Stimulated activated CD4-positive, alpha-beta T cell treated with anti-CD3 and anti-CD28 coated beads, Interleukin-15, amount 100 ng/mL, for 1 hour (primary cell): ENCODE data around the gene PPM1H.
"Not testable (repeated sequence)": the region's sequence is repeated elsewhere in the genome, so short reads cannot be mapped to it uniquely, and the experiment has no call there.

Source experiments
- DNase-seq, 2 donors: peaks; one replicate each; pipeline ENCODE4 v3.0.0-alpha.2; 2020; ENCODE audit warnings: low read depth in 1 of 2, low spot score in 1 of 2

PPM1H gene

GRCh38 chr12:62947364-62947763 lies 12.4 kb upstream of the PPM1H start:
- no peak for DNase-seq

- DNase-seq, result no peak
Measured at GRCh38 chr12:62943779-62944395, 8.9 kb upstream of the PPM1H start.

GRCh38 chr12:62942316-62942715 lies 7.4 kb upstream of the PPM1H start:
- not testable (repeated sequence) for DNase-seq

DNA sequence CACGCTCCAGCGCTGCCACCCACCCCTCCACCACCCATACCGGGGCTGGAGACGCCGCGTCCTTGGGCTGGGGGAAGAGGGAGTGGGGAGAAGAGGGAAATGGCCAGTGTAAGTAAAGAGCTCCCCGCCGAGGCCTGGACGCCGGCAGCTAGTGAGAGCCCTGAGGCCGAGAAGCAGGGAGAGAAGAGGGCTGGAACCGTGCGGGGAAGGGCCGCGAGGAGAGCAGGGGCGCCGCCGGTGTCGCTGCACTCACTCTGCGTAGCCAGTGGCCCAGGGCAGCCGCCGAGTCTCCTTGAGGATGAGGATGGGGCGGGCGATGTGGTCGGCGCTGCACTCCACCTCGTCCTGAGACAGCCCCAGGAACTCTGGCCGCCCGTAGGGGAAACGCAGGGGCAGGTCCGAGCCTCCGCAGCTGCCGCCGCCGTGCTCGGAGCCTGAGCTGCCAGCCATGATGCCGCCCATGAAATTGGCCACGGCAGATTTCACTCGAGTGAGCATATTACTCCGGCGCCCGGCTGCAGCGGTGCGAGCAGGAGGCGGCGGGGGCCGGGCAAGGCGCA lies 631 bp downstream of the PPM1H start:
- DNase-seq, result no peak

DNA sequence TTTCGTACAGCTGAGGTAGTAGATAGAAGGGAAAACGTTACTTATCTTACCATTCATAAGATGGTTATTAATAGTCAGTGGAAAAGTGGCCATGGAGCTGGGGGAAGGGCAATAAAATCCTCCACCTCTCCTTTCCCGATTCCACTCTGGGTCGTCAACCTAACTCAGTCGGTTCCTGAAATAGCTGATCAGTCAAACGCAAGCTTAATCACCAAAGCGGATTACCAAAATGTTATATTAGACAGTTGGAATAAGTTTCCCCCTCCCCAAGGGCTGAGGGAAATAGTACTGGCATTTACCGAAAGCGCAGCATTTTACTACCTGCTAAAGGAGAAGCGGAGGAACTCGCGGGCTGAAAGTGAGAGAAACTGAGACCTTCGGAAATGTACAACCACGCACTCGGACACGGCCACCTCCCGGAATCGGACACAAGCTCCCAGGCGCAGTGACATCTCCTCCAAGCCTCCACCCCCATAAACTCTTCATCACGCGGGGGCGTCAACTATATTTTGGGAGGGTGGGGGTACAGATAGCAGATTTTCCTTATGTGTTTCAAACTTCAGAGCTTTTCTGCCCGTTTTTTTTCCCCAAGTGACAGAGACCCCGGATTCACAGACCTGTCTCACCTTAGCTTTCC lies 1.2 kb downstream of the PPM1H start:
- no peak for DNase-seq

DNA sequence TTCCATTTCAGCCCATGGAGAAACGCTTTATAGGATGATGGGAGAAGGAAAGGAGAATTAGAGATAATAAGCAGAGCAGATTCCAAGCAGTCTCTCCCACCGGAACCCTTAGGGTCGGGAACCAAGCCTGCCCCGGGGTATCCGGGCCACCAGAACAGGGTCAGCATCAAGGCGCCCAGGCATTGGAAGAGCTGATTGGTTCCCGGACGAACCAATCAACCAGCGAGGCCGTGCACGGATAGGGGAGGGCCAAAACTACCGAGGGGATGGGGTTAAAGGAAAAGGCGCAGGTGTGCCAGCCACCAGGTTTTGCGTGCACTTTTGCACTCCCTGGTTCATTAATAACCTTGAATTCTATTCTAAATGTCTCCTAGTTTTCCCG lies 1.7 kb downstream of the PPM1H start:
- DNase-seq, result no peak

GRCh38 chr12:62931477-62931876 lies 3.5 kb downstream of the PPM1H start:
- no peak for DNase-seq

- DNase-seq, result no peak
Measured at GRCh38 chr12:62930546-62931425, 4.2 kb downstream of the PPM1H start.

DNA sequence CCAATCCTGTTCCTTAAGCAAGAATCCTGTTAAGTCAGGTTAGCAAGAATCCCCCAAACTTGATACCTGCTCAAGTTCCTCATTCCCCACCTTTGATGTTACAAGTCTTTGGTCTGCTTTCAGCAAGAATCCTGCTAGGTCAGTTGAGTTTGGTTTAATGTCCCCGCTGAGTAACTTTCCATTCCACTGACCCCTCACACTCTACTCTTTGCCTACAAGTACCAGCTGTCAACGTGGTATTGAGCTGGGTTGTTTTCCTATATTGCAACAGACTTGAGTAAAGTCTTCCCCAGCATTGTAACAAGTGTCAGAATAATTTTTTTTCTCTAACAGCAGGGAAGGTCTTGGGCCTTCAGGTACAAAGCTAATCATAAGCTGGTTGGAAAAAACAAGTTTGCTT lies 6.3 kb downstream of the PPM1H start:
- no peak for DNase-seq

DNA sequence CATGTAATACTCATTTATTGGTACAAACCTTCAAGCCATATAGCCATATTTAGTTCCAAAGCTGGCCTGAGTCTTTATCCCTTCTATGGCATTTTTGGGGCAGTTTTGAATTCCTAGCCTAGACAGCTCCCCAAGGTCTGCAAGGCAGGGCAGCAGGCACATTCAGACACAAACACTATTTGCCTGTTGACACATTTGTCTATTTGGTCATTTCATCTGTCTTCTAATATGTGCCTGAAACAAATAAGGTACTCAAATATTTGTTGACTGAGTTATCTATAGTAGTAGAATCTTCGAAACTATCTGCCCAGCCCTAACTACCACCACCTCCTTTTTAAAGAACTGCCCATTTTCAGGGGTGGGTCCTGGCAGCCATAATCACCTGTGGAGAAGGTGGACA lies 9.3 kb downstream of the PPM1H start:
- no peak for DNase-seq

DNA sequence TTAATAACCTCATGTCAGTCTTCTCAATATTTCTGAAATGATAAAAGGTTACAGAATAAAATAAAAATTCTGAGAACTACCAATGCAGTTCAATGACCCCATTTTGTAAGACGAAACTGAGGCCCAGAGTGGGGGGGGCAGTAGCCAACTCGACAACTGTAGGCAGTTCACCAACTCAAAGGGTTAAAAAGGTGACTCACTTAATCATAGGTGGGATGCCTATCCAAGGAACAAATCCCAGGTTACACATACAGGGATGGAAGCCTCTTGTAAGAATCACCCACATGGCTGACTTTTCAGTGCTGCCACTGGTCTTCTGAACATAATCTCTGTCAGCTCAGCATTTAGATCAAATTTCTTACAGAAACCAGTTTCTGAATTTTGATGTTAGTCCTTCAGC lies 10.9 kb downstream of the PPM1H start:
- no peak for DNase-seq

GRCh38 chr12:62922539-62922938 lies 12.4 kb downstream of the PPM1H start:
- DNase-seq, result no peak

GRCh38 chr12:62919838-62920237 lies 15.1 kb downstream of the PPM1H start:
- DNase-seq, result no peak

- DNase-seq, result no peak
Measured at GRCh38 chr12:62917926-62918325, 17.0 kb downstream of the PPM1H start.

DNA sequence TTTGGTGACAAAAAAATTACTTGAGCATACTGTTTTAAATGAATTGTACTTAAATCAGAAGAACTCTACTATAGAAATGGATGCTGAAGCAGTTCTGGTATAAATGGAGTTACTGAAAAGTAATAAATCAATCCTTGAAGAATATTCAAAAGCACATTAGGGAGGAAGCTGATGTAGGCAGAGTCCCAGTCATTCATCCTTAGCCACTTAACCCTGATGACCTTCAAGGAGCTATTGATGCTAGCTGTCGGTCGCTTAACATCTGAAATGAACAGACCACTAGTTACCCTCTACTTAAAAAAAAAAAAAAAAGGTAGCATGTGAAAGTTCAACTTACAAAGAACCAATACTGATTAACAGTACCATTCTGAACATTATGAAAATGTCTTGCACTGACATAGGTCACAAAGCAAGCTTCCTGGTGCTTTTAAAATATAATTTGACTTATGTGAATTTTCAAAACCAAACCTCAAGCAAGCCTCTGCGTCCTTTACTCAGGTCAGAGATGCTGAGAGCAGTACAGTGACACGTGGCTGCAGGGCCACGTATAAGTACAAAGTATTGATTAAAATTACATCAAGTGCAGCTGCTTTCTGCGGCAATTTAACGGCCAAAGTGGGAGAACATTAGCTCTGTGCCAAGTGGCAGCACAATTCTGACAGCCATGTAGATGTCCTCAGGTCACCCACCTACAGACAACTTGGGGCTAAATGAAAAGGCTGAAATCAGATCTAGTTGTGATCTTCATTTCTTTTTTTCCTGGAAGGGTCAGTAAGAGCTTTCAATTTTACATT lies 18.1 kb downstream of the PPM1H start:
- DNase-seq, result no peak

- DNase-seq, result no peak
Measured at GRCh38 chr12:62915204-62915529, 19.8 kb downstream of the PPM1H start.

- DNase-seq, result no peak
Measured at GRCh38 chr12:62914443-62915203, 20.3 kb downstream of the PPM1H start.

GRCh38 chr12:62913380-62913779 lies 21.6 kb downstream of the PPM1H start:
- no peak for DNase-seq

DNA sequence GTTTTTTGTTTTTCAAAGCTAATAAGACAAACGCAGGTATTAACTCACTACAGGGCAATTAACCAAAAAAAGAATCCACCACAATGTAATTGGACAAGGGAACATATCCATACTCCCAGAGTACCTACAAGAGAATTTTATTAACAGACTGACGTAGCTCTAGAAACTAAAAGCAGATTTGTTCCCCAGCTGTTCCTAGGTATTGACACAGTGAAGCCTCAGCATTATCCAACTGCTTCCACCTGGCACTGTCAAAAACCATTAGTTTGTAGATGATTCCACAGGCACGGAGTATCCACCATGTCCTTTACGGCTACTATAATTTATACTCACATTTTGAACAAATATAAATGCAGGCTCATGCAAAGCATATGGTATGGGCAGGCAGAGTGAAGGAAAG lies 22.3 kb downstream of the PPM1H start:
- DNase-seq, result no peak

GRCh38 chr12:62911286-62911685 lies 23.7 kb downstream of the PPM1H start:
- no peak for DNase-seq
